Loucy (cell line): ENCODE measurements around the gene ATP11C.

Experiments
- H2AFZ ChIP-seq: fragments of 200-600 bp; sonication (generic); 2 replicates; pipeline ENCODE4 v1.6.0; 2016; ENCODE audit warnings: antibody characterized with exemption, mild to moderate bottlenecking, low read length, moderate library complexity
- H3F3A ChIP-seq: fragments of 200-600 bp; 2 replicates; pipeline ENCODE4 v1.6.0; 2016; ENCODE audit warnings: antibody characterized with exemption, low read depth, mild to moderate bottlenecking
- H3K27me3 ChIP-seq: fragments of 200-600 bp; sonication (generic); 2 replicates; pipeline ENCODE4 v1.6.1; 2014; ENCODE audit warnings: low read length, mild to moderate bottlenecking; ENCODE audit not compliant: insufficient read depth, poor library complexity, severe bottlenecking
- H3K36me3 ChIP-seq: fragments of 200-600 bp; sonication (generic); 2 replicates; pipeline ENCODE4 v1.6.1; 2016; ENCODE audit warnings: low read length; ENCODE audit not compliant: insufficient read depth
- H3K4me1 ChIP-seq: fragments of 200-600 bp; sonication (generic); 2 replicates; pipeline ENCODE4 v1.5.1; 2014; ENCODE audit warnings: low read length, mild to moderate bottlenecking; ENCODE audit not compliant: insufficient read depth, poor library complexity, severe bottlenecking
- H3K4me2 ChIP-seq: fragments of 200-600 bp; sonication (generic); 2 replicates; pipeline ENCODE4 v1.6.0; 2014; ENCODE audit warnings: antibody characterized with exemption, low read length, low read depth, mild to moderate bottlenecking; ENCODE audit not compliant: poor library complexity, severe bottlenecking
- H3K4me3 ChIP-seq: fragments of 200-600 bp; sonication (generic); 2 replicates; pipeline ENCODE4 v1.5.1; 2014; ENCODE audit warnings: low read length, mild to moderate bottlenecking, mixed read lengths; ENCODE audit not compliant: poor library complexity, severe bottlenecking
- H3K79me2 ChIP-seq: fragments of 200-600 bp; sonication (generic); 2 replicates; pipeline ENCODE4 v1.6.1; 2014; ENCODE audit warnings: low read length; ENCODE audit not compliant: insufficient read depth
- H3K9ac ChIP-seq: fragments of 200-600 bp; sonication (generic); 2 replicates; pipeline ENCODE4 v1.6.0; 2014; ENCODE audit warnings: mild to moderate bottlenecking, low read depth, low read length, moderate library complexity; ENCODE audit not compliant: poor library complexity, severe bottlenecking
- H3K9me2 ChIP-seq: fragments of 200-600 bp; sonication (generic); replicated peaks from 2 replicates; pipeline ENCODE4 v1.6.1; 2016; ENCODE audit warnings: low read depth, low read length, mixed read lengths
- H3K9me3 ChIP-seq: fragments of 200-600 bp; sonication (generic); 2 replicates; pipeline ENCODE4 v1.6.1; 2014; ENCODE audit warnings: mild to moderate bottlenecking, antibody characterized with exemption, low read length, low read depth; ENCODE audit not compliant: insufficient read depth
- H4K20me1 ChIP-seq: fragments of 200-600 bp; sonication (generic); 2 replicates; pipeline ENCODE4 v1.6.0; 2014; ENCODE audit warnings: antibody characterized with exemption, low read length, mild to moderate bottlenecking; ENCODE audit not compliant: insufficient read depth, poor library complexity, severe bottlenecking
- EZH2phosphoT487 ChIP-seq: fragments of 200-600 bp; IDR thresholded peaks from 2 replicates; pipeline ENCODE4 v1.6.1; 2018; ENCODE audit warnings: antibody characterized with exemption, mild to moderate bottlenecking, moderate library complexity, borderline replicate concordance
- TF ChIP-seq, protein P1 (sequence below): fragments of 200-600 bp; sonication (generic); conservative IDR thresholded peaks from 2 replicates; pipeline ENCODE4 v1.5.1; 2014; ENCODE audit warnings: mild to moderate bottlenecking, antibody characterized with exemption, low read length

ATP11C gene

DNA sequence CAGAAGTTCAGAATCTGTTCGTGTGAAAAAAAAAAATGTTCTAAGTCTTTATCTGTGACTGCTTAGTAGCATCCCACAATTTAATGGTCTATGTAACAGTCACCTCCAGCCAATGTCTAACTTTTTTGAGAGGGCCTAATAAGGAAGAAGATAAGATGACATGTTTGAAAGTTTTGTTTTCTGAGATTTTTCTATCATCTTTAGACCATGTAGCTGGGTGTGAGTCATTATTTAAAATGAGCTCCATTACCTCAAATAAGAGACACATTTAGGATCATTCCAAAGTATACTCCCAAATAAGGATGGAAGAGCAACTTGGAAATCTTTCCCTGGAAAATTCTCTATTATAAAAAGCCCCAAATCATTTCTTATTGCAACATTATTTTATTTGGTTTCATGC, 196.7 kb downstream of the ATP11C start:
- Histone ChIP-seq H2AFZ (no peak overlapping the region), H3F3A (no peaks in the 10 kb centered on the region), H3K36me3 (no peaks in the 10 kb centered on the region; the same call in 1 of the 2 replicates), H3K4me1 (no peaks in the 10 kb centered on the region), H3K79me2 (no peaks in the 10 kb centered on the region), H3K4me2 (no peak overlapping the region), H3K9me3 (no peaks in the 10 kb centered on the region), H3K9ac (no peak overlapping the region), H3K9me2 (no peaks in the 10 kb centered on the region), H3K4me3 (no peak overlapping the region), H3K27me3 (no peaks in the 10 kb centered on the region), H4K20me1 (no peaks in the 10 kb centered on the region)
- TF ChIP-seq, protein P1, sequence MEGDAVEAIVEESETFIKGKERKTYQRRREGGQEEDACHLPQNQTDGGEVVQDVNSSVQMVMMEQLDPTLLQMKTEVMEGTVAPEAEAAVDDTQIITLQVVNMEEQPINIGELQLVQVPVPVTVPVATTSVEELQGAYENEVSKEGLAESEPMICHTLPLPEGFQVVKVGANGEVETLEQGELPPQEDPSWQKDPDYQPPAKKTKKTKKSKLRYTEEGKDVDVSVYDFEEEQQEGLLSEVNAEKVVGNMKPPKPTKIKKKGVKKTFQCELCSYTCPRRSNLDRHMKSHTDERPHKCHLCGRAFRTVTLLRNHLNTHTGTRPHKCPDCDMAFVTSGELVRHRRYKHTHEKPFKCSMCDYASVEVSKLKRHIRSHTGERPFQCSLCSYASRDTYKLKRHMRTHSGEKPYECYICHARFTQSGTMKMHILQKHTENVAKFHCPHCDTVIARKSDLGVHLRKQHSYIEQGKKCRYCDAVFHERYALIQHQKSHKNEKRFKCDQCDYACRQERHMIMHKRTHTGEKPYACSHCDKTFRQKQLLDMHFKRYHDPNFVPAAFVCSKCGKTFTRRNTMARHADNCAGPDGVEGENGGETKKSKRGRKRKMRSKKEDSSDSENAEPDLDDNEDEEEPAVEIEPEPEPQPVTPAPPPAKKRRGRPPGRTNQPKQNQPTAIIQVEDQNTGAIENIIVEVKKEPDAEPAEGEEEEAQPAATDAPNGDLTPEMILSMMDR = no peak
- no peak for TF ChIP-seq EZH2phosphoT487

GRCh38 chrX:139734996-139735395, 197.9 kb downstream of the ATP11C start:
- no peaks in the 10 kb centered on the region for H3K9me2 ChIP-seq
- H2AFZ ChIP-seq = no peak overlapping the region
- H3K4me2 ChIP-seq = no peak overlapping the region
- no peaks in the 10 kb centered on the region for H4K20me1 ChIP-seq
- no peaks in the 10 kb centered on the region for H3F3A ChIP-seq
- H3K9me3 ChIP-seq = no peaks in the 10 kb centered on the region
- H3K4me1 ChIP-seq = no peaks in the 10 kb centered on the region
- no peaks in the 10 kb centered on the region for H3K79me2 ChIP-seq
- H3K36me3 ChIP-seq = no peaks in the 10 kb centered on the region
- H3K27me3 ChIP-seq = no peaks in the 10 kb centered on the region
- no peak overlapping the region for H3K4me3 ChIP-seq
- TF ChIP-seq EZH2phosphoT487 = no peak
- TF ChIP-seq, protein P1 = no peak
- no peak overlapping the region for H3K9ac ChIP-seq

- Histone ChIP-seq H4K20me1 (no peaks in the 10 kb centered on the region), H3K79me2 (no peaks in the 10 kb centered on the region), H3K9ac (no peak overlapping the region), H3K36me3 (no peaks in the 10 kb centered on the region), H3F3A (no peaks in the 10 kb centered on the region), H2AFZ (no peak overlapping the region), H3K4me3 (no peak overlapping the region), H3K4me1 (no peaks in the 10 kb centered on the region), H3K9me2 (no peaks in the 10 kb centered on the region), H3K27me3 (no peaks in the 10 kb centered on the region), H3K4me2 (no peak overlapping the region), H3K9me3 (no peaks in the 10 kb centered on the region)
- TF ChIP-seq EZH2phosphoT487 = no peak
- TF ChIP-seq, protein P1 = no peak
These were observed 207.1 kb downstream of the ATP11C start for GRCh38 chrX:139725720-139726119.
